GM19467 (cell line): ENCODE data around the gene FAM124A.

Experiments
- ATAC-seq: cut with Tn5 transposase; IDR thresholded peaks from one replicate; pipeline ENCODE4 v1.9.1; 2021; ENCODE audit warnings: mild to moderate bottlenecking, moderate library complexity; ENCODE audit not compliant: unreplicated experiment

Gene FAM124A

DNA sequence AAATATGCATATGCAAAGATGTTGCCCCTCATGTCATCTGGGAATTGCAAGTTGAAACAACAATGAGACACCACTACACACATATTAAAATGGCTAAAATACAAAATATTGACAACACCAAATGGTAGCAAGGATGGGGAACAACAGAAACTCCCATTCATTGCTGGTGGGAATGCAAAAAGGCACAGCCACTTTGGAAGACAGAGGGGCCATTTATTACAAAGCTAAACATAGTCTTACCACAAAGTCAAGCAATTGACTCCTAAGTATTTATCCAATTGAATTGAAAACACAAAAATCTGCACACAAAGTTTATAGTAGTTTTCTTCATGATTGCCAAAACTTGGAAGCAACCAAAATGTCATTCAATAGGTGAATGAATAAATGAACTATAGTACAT lies 111.2 kb downstream of the FAM124A start:
- ATAC-seq: no peak

GRCh38 chr13:51333826-51334225 lies 111.6 kb downstream of the FAM124A start:
- ATAC-seq: no peak
